Gastrocnemius medialis (tissue), 4 donors: ENCODE results near the gene FFAR1.

Experiments used
- CTCF ChIP-seq, 5 experiments: fragments of 450-650 bp in 3 of 5; fragments of 200-600 bp in 2 of 5; sonication (generic) in 2 of 5; IDR thresholded peaks in 4 of 5; conservative IDR thresholded peaks in 1 of 5; 1 replicate in 4 of 5; 2 replicates in 1 of 5; pipeline ENCODE4 v1.5.1; 2016 to 2019; ENCODE audit warnings: antibody characterized with exemption in 5 of 5, mild to moderate bottlenecking in 3 of 5, moderate library complexity in 3 of 5
- POLR2A ChIP-seq, 2 donors: fragments of 450-650 bp; IDR thresholded peaks; one replicate each; pipeline ENCODE4 v1.6.1; 2017; ENCODE audit warnings: antibody characterized with exemption in 2 of 2, mild to moderate bottlenecking in 2 of 2, moderate library complexity in 2 of 2

DNA sequence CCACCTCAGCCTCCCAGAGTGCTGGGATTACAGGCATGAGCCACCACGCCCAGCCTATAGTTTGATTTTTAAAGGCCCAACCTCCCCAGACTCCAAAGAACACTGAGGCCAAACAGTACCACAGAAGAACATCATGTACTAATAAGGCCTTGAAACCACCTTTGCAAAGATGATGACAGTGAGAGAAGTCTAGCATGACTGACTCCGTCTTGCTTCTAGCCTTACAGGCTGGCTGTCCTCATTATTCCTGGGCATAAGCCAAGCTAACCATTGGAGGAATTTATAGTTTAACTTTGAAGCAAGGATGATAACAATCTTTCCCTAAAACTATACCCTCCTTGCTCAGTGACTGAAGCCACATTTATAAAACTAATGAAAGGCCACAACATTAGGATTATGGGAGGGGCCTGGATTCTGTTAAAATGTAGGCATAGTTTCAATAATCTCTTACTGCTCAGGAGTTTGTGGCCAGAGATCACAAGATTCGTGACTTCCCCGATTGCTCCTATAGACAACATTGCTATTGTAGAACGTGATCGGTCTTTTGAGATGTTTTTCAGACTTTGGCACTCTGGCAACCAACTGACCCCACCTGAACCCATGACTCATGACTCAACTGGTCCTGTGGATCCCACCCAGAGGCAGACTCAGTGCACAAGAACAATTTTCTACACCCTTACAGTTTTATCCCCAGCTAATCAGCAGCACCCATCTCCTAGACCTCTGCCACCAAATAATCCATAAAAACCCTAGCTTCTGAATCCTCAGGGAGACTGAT is 40.8 kb downstream of the FFAR1 start:
- TF ChIP-seq CTCF (IDR thresholded peaks at IDR 0.05 in 4 of 5, conservative IDR thresholded peaks at IDR 0.05 in 1 of 5) (no peak), POLR2A (IDR thresholded peaks at IDR 0.05) (no peak)
